Measurements from ENCODE around the gene CIAO2B.

CIAO2B gene

GRCh38 chr16:66928702-66929388 lies 5.4 kb downstream of the CIAO2B start:
- TF ChIP-seq CTCF (IDR thresholded peaks at IDR 0.05; ENCODE audit: extremely low read depth, insufficient read depth, missing control alignments), result peak; percentile 53
- in situ Hi-C loops (cut with MboI; ENCODE audit: low pct_unique_long_range_greater_than_20kb, low sequenced_read_pairs, unreplicated experiment), result no loop called here
- no peak for DNase-seq (ENCODE audit: low spot score)

- no peak for DNase-seq (ENCODE audit: low spot score)
- TF ChIP-seq CTCF (IDR thresholded peaks at IDR 0.05; ENCODE audit: extremely low read depth, insufficient read depth, missing control alignments), result no peak
- in situ Hi-C loops (cut with MboI; ENCODE audit: low pct_unique_long_range_greater_than_20kb, low sequenced_read_pairs, unreplicated experiment), result no loop called here
These were observed 6.1 kb downstream of the CIAO2B start for GRCh38 chr16:66927918-66928649.

GRCh38 chr16:66926961-66927436 lies 7.2 kb downstream of the CIAO2B start:
- TF ChIP-seq CTCF (IDR thresholded peaks at IDR 0.05; ENCODE audit: extremely low read depth, insufficient read depth, missing control alignments), result no peak
- DNase-seq (ENCODE audit: low spot score), result peak; percentile 74

GRCh38 chr16:66926171-66926947 lies 7.8 kb downstream of the CIAO2B start:
- TF ChIP-seq CTCF (IDR thresholded peaks at IDR 0.05; ENCODE audit: extremely low read depth, insufficient read depth, missing control alignments), result no peak
- in situ Hi-C loops (cut with MboI; ENCODE audit: low pct_unique_long_range_greater_than_20kb, low sequenced_read_pairs, unreplicated experiment), result no loop called here
- DNase-seq (ENCODE audit: low spot score), result no peak

More at GRCh38 chr16:66926961-66927436, 7.2 kb downstream of the CIAO2B start:
- in situ Hi-C loops (cut with MboI; ENCODE audit: low pct_unique_long_range_greater_than_20kb, low sequenced_read_pairs, unreplicated experiment), result no loop called here

GRCh38 chr16:66925322-66925840 lies 8.8 kb downstream of the CIAO2B start, which contains the start of gene RRAD:
Gene RRAD (minus strand): TSS chr16:66925535. CDS start chr16:66925179, 356 bp downstream.
- peak; percentile 63 for DNase-seq (ENCODE audit: low spot score)
- no peak for TF ChIP-seq CTCF (IDR thresholded peaks at IDR 0.05; ENCODE audit: extremely low read depth, insufficient read depth, missing control alignments)
- in situ Hi-C loops (cut with MboI; ENCODE audit: low pct_unique_long_range_greater_than_20kb, low sequenced_read_pairs, unreplicated experiment), result no loop called here
